ENCODE results near the gene GGA2. TPM values are rescaled to one million over a fixed set of nuclear protein-coding genes. Genes with fewer than 3 reads are reported as not detected.

Gene GGA2
- total and polyA plus RNA-seq, 2 donors (not counting 1 experiment from before 2014, with no cell fraction given), result 19.5 to 29.6 TPM

DNA sequence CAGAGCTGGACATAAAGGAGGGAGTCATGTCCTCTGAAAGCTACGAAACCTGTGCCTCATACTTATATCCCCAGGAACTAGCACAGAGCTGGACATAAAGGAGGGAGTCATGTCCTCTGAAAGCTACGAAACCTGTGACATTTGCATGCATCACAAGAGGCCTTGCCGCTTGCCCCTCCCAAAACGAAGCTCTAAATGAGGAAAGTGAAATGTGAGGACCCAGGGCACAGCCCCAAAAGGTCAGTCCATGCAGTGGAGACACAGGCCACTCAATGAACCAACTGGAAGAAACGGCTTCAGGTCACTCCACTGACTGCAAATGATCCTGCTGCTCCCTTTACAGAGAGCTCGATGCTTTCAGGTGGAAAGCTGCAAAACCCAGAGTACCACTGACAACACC is 95.6 kb downstream of the GGA2 start:
- no peak overlapping the region for H3K4me2 ChIP-seq (ENCODE audit: extremely low read depth, insufficient read depth, low read length)
- H3K27ac ChIP-seq (ENCODE audit: insufficient read depth, low read length), result no peak overlapping the region
- H3K4me1 ChIP-seq (ENCODE audit: control insufficient read depth, extremely low read depth, insufficient read depth, low read length), result peaks cover 2% of the 10 kb centered on the region
- no peaks in the 10 kb centered on the region for H3K27me3 ChIP-seq (ENCODE audit: control insufficient read depth, insufficient read depth, low read length)
- no peak for TF ChIP-seq EZH2 (IDR thresholded peaks at IDR 0.05; ENCODE audit: low read length, missing control alignments)
- TF ChIP-seq, protein P1, sequence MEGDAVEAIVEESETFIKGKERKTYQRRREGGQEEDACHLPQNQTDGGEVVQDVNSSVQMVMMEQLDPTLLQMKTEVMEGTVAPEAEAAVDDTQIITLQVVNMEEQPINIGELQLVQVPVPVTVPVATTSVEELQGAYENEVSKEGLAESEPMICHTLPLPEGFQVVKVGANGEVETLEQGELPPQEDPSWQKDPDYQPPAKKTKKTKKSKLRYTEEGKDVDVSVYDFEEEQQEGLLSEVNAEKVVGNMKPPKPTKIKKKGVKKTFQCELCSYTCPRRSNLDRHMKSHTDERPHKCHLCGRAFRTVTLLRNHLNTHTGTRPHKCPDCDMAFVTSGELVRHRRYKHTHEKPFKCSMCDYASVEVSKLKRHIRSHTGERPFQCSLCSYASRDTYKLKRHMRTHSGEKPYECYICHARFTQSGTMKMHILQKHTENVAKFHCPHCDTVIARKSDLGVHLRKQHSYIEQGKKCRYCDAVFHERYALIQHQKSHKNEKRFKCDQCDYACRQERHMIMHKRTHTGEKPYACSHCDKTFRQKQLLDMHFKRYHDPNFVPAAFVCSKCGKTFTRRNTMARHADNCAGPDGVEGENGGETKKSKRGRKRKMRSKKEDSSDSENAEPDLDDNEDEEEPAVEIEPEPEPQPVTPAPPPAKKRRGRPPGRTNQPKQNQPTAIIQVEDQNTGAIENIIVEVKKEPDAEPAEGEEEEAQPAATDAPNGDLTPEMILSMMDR (conservative IDR thresholded peaks at IDR 0.05 in 1 of 2, IDR thresholded peaks at IDR 0.05 in 1 of 2; ENCODE audit: low read depth in 1 of 2, low read length in 2 of 2), result no peak
- DNase-seq (ENCODE audit: low read depth in 2 of 2), result no peak
- H3K9ac ChIP-seq (ENCODE audit: insufficient read depth, low read length), result no peak overlapping the region
- no peak overlapping the region for H2AFZ ChIP-seq (ENCODE audit: low read length)
- no peaks in the 10 kb centered on the region for H4K20me1 ChIP-seq (ENCODE audit: control insufficient read depth, extremely low read depth, insufficient read depth, low read length)
- no peaks in the 10 kb centered on the region for H3K79me2 ChIP-seq (ENCODE audit: control insufficient read depth, insufficient read depth, low read length)
- no peak overlapping the region for H3K4me3 ChIP-seq (replicated peaks in 1 of 4; ENCODE audit: control extremely low read depth in 1 of 4, insufficient read depth in 1 of 4, low read depth in 3 of 4, low read length in 4 of 4)
- H3K9me3 ChIP-seq (ENCODE audit: control insufficient read depth, insufficient read depth, low read depth, low read length), result no peaks in the 10 kb centered on the region
- peaks cover 10% of the 10 kb centered on the region for H3K36me3 ChIP-seq (ENCODE audit: control insufficient read depth, insufficient read depth, low read length)

Other genes starting within 250 kb of the GGA2 start
- gene SCNN1B, start 208.2 kb downstream of the GGA2 start, total RNA-seq, result not detected in 2 replicates
- not detected in 2 replicates for gene SCNN1B, start 208.2 kb downstream of the GGA2 start, polyA plus RNA-seq
- gene COG7, start 57.3 kb downstream of the GGA2 start, total RNA-seq, result 10.8 and 17.5 TPM in 2 replicates
- 20.6 and 20.9 TPM in 2 replicates for gene COG7, start 57.3 kb downstream of the GGA2 start, polyA plus RNA-seq
- 28.2 and 40.3 TPM in 2 replicates for gene EARS2, start 46.9 kb upstream of the GGA2 start, total RNA-seq
- gene EARS2, start 46.9 kb upstream of the GGA2 start, polyA plus RNA-seq, result 27.3 and 31.7 TPM in 2 replicates
- 68.8 and 101 TPM in 2 replicates for gene UBFD1, start 47.2 kb upstream of the GGA2 start, total RNA-seq
- 59.6 and 66.6 TPM in 2 replicates for gene UBFD1, start 47.2 kb upstream of the GGA2 start, polyA plus RNA-seq
- 76.3 and 98.4 TPM in 2 replicates for gene NDUFAB1, start 85.8 kb upstream of the GGA2 start, total RNA-seq
- 105 and 127 TPM in 2 replicates for gene NDUFAB1, start 85.8 kb upstream of the GGA2 start, polyA plus RNA-seq
- 8.1 and 9.2 TPM in 2 replicates for gene PALB2, start 130.8 kb upstream of the GGA2 start, total RNA-seq
- gene PALB2, start 130.8 kb upstream of the GGA2 start, polyA plus RNA-seq, result 7.7 and 7.9 TPM in 2 replicates
- gene DCTN5, start 131.0 kb upstream of the GGA2 start, total RNA-seq, result 28.8 and 39.6 TPM in 2 replicates
- 96.7 and 118 TPM in 2 replicates for gene DCTN5, start 131.0 kb upstream of the GGA2 start, polyA plus RNA-seq
- 0.77 and 6.3 TPM in 2 replicates for gene PLK1, start 168.4 kb upstream of the GGA2 start, total RNA-seq
- gene PLK1, start 168.4 kb upstream of the GGA2 start, polyA plus RNA-seq, result 16.2 and 84.4 TPM in 2 replicates
- under 0.01 and 0.83 TPM in 2 replicates for gene ERN2, start 202.7 kb upstream of the GGA2 start, total RNA-seq
- 0.07 TPM in 1 of 2 replicates, not detected in the other for gene ERN2, start 202.7 kb upstream of the GGA2 start, polyA plus RNA-seq
- not detected in 2 replicates for gene CHP2, start 244.5 kb upstream of the GGA2 start, total RNA-seq
- gene CHP2, start 244.5 kb upstream of the GGA2 start, polyA plus RNA-seq, result not detected in 2 replicates